Progenitor cell of endocrine pancreas (in vitro differentiated cells): Measurements from ENCODE around the gene HDAC7. TPM values are rescaled to one million over a fixed set of nuclear protein-coding genes. Genes with fewer than 3 reads are reported as not detected.
A peak's percentile ranks its signal among the peaks of the same experiment; 100 is the strongest.

Experiments
- DNase-seq: peaks from one replicate; pipeline ENCODE4 v3.0.0; 2021; ENCODE audit warnings: low spot score; ENCODE audit not compliant: unreplicated experiment
- H3K27ac Mint-ChIP-seq: 2 replicates; pipeline ENCODE4 v1.8.0; 2021; ENCODE audit warnings: mild to moderate bottlenecking, moderate library complexity, mixed read lengths
- H3K27me3 Mint-ChIP-seq: 2 replicates; pipeline ENCODE4 v1.8.0; 2021; ENCODE audit warnings: mixed read lengths
- H3K36me3 Mint-ChIP-seq: 2 replicates; pipeline ENCODE4 v1.8.0; 2022; ENCODE audit warnings: mixed read lengths; ENCODE audit not compliant: insufficient read depth
- H3K4me1 Mint-ChIP-seq: 2 replicates; pipeline ENCODE4 v1.8.0; 2021; ENCODE audit warnings: low read depth, mixed read lengths
- H3K4me3 Mint-ChIP-seq: 2 replicates; pipeline ENCODE4 v1.8.0; 2021; ENCODE audit warnings: low read depth, mild to moderate bottlenecking, moderate library complexity, mixed read lengths
- H3K9me3 Mint-ChIP-seq: 2 replicates; pipeline ENCODE4 v1.8.0; 2021; ENCODE audit warnings: low read depth, mixed read lengths
- CTCF ChIP-seq: fragments of 200-600 bp; sonication (generic); IDR thresholded peaks from one replicate; pipeline ENCODE4 v1.5.0; 2021; ENCODE audit warnings: antibody characterized with exemption, mild to moderate bottlenecking; ENCODE audit not compliant: unreplicated experiment
- total RNA-seq: library from RNA; stranded (reverse); gene quantifications from 2 replicates; pipeline ENCODE4 v1.2.1, GENCODE V29; 2021

The HDAC7 gene
- total RNA-seq, 1 donor from 2014 or later: 80.0 TPM

GRCh38 chr12:47743311-47743860 lies 76.3 kb downstream of the HDAC7 start:
- H3K4me3 Mint-ChIP-seq: no peak overlapping the region
- H3K27ac Mint-ChIP-seq: no peak overlapping the region
- no peaks in the 10 kb centered on the region for H3K9me3 Mint-ChIP-seq
- no peak for TF ChIP-seq CTCF
- no peaks in the 10 kb centered on the region for H3K36me3 Mint-ChIP-seq
- peaks cover 26% of the 10 kb centered on the region for H3K27me3 Mint-ChIP-seq
- H3K4me1 Mint-ChIP-seq: peaks cover 10% of the 10 kb centered on the region
- DNase-seq: no peak

GRCh38 chr12:47742253-47742825 lies 77.4 kb downstream of the HDAC7 start:
- peak; percentile 39 for DNase-seq
- no peak overlapping the region for H3K4me3 Mint-ChIP-seq
- H3K36me3 Mint-ChIP-seq: no peaks in the 10 kb centered on the region
- peaks cover 10% of the 10 kb centered on the region for H3K4me1 Mint-ChIP-seq
- peak; percentile 91 for TF ChIP-seq CTCF
- peaks cover 26% of the 10 kb centered on the region for H3K27me3 Mint-ChIP-seq
- no peaks in the 10 kb centered on the region for H3K9me3 Mint-ChIP-seq
- H3K27ac Mint-ChIP-seq: no peak overlapping the region

- Mint-ChIP-seq H3K4me1 (peaks cover 13% of the 10 kb centered on the region), H3K36me3 (no peaks in the 10 kb centered on the region), H3K27me3 (peaks cover 22% of the 10 kb centered on the region), H3K9me3 (no peaks in the 10 kb centered on the region), H3K27ac (no peak overlapping the region), H3K4me3 (no peak overlapping the region)
- DNase-seq: no peak
- no peak for TF ChIP-seq CTCF
These were observed 78.4 kb downstream of the HDAC7 start for GRCh38 chr12:47741340-47741703.

- DNase-seq: no peak
- peaks cover 13% of the 10 kb centered on the region for H3K4me1 Mint-ChIP-seq
- H3K4me3 Mint-ChIP-seq: no peak overlapping the region
- no peaks in the 10 kb centered on the region for H3K9me3 Mint-ChIP-seq
- peaks cover 22% of the 10 kb centered on the region for H3K27me3 Mint-ChIP-seq
- no peak overlapping the region for H3K27ac Mint-ChIP-seq
- H3K36me3 Mint-ChIP-seq: no peaks in the 10 kb centered on the region
- TF ChIP-seq CTCF: no peak
These were observed 78.9 kb downstream of the HDAC7 start for GRCh38 chr12:47740606-47741339.

- no peak for TF ChIP-seq CTCF
- DNase-seq: no peak
- no peaks in the 10 kb centered on the region for H3K36me3 Mint-ChIP-seq
- H3K27me3 Mint-ChIP-seq: peaks cover 17% of the 10 kb centered on the region
- H3K9me3 Mint-ChIP-seq: no peaks in the 10 kb centered on the region
- H3K4me1 Mint-ChIP-seq: peaks cover 11% of the 10 kb centered on the region
- no peak overlapping the region for H3K4me3 Mint-ChIP-seq
- H3K27ac Mint-ChIP-seq: no peak overlapping the region
These were observed 79.7 kb downstream of the HDAC7 start for GRCh38 chr12:47739979-47740378.
